Astrocyte (in vitro differentiated cells and primary cell): ENCODE data around the gene OXCT1.

ENCODE experiments used
- CTCF ChIP-seq: IDR thresholded peaks from 2 replicates; pipeline ENCODE4 v1.5.1; 2011; ENCODE audit warnings: low read depth, mild to moderate bottlenecking, inconsistent platforms, low read length, moderate library complexity; ENCODE audit not compliant: insufficient read depth
- EZH2 ChIP-seq: IDR thresholded peaks from 2 replicates; pipeline ENCODE4 v1.6.1; 2012; ENCODE audit warnings: mild to moderate bottlenecking, low read length, inconsistent platforms; ENCODE audit not compliant: insufficient read depth

- TF ChIP-seq CTCF (no peak), EZH2 (no peak)
Observed at GRCh38 chr5:41788941-41789368, 81.3 kb downstream of the OXCT1 start.
